ENCODE results near the gene ZSCAN32. TPM values are rescaled to one million over a fixed set of nuclear protein-coding genes. Genes with fewer than 3 reads are reported as not detected.

Gene ZSCAN32
- total RNA-seq: 10 to 100 TPM in 2 of 3 donors, 1 to 10 TPM in 1; 7.5 to 14.2 (median 14.1) TPM
- total RNA-seq (2013): 26.4 TPM

DNA sequence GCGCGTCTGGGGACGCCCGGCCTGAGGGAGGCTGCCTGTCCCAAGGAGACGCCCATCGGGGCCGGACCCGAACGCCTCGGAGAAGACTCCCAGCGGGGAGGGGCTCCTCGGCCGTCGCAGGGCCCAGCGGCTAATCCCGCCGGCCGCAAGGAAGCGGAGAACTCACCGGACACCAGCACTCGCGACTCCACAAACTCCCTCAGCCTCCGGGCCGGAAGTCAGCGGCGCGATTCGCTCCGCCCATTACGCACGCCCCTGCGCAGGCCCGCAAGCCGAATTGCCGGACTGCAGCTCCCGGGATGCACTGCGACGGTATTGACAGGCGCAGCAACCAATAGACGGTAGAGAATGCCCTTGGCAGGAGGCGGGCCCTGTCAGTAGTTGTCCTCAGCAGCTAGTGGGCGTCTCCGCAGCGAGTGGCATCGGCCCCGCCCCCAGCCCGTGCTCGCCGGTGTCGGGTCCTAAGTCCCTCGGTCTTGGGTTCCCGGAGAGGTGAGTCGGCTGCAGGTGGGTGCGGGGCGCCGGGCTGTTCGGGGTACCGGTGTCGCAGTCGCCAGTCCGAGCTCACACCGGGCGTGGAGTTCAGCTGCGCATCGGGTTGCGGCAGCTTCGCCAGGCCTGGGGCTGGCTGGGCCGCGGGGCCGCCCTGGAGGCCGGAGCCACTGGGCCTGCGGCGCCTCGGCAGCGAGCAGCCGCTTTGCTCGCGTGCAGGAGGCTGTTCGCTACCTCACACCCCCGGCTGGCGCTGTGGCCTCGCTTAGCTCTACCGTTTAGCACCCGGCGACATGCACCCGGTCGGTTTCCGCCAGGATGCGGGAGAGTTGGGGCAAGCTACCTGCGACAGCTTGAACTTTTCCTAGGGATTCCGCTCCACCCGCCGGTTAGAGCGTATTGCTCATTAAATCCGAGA, at the start of gene ZSCAN32, which contains the start of gene ZNF174:
ZSCAN32 (minus strand) TSS at position 226 of the 910 bp plus-strand sequence. CDS start 3,447 bp downstream, outside the sequence.
ZNF174 (plus strand) TSS at position 437 of the 910 bp plus-strand sequence. CDS start 790 bp downstream, outside the sequence.
- WGBS (ENCODE audit: insufficient coverage): under 1% methylated on average over 94 of the region's 95 CpGs
- Mint-ChIP-seq H3K27me3 (ENCODE audit: low read depth in 2 of 2) (no peaks in the 10 kb centered on the region), H3K36me3 (peaks cover 24% of the 10 kb centered on the region), H3K4me3 (peak within 1 kb of the TSS; percentile 95), H3K27ac (peak within 1 kb of the TSS; percentile 87 to 90), H3K4me1 (peaks cover 41 to 48% of the 10 kb centered on the region in 2 donors), H3K9me3 (peaks cover 0 to 4% of the 10 kb centered on the region in 2 donors)
- Histone ChIP-seq H3K27ac (ENCODE audit: low read length) (peak within 1 kb of the TSS; percentile 74), H3K4me1 (ENCODE audit: control insufficient read depth, insufficient read depth, low read length) (peaks cover 19% of the 10 kb centered on the region), H3K27me3 (ENCODE audit: control insufficient read depth, insufficient read depth, low read length) (no peaks in the 10 kb centered on the region), H3K9me3 (ENCODE audit: control insufficient read depth, insufficient read depth, low read length) (no peaks in the 10 kb centered on the region), H3K36me3 (ENCODE audit: control insufficient read depth, insufficient read depth, low read length) (peaks cover 20% of the 10 kb centered on the region), H3K4me3 (ENCODE audit: low read length) (peak within 1 kb of the TSS; percentile 68)
- TF ChIP-seq, protein P1, sequence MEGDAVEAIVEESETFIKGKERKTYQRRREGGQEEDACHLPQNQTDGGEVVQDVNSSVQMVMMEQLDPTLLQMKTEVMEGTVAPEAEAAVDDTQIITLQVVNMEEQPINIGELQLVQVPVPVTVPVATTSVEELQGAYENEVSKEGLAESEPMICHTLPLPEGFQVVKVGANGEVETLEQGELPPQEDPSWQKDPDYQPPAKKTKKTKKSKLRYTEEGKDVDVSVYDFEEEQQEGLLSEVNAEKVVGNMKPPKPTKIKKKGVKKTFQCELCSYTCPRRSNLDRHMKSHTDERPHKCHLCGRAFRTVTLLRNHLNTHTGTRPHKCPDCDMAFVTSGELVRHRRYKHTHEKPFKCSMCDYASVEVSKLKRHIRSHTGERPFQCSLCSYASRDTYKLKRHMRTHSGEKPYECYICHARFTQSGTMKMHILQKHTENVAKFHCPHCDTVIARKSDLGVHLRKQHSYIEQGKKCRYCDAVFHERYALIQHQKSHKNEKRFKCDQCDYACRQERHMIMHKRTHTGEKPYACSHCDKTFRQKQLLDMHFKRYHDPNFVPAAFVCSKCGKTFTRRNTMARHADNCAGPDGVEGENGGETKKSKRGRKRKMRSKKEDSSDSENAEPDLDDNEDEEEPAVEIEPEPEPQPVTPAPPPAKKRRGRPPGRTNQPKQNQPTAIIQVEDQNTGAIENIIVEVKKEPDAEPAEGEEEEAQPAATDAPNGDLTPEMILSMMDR (IDR thresholded peaks at IDR 0.05): no peak
- intact Hi-C loops (cut with micrococcal nuclease): loop anchor here (1.0 kb wide), 3 partner anchors 56 to 118 kb away; partner anchors contain the start of gene ZNF263
- ATAC-seq: peak; percentile 96 to 99 (median 97)
- DNase-seq: peak; percentile 98 to 99

DNA sequence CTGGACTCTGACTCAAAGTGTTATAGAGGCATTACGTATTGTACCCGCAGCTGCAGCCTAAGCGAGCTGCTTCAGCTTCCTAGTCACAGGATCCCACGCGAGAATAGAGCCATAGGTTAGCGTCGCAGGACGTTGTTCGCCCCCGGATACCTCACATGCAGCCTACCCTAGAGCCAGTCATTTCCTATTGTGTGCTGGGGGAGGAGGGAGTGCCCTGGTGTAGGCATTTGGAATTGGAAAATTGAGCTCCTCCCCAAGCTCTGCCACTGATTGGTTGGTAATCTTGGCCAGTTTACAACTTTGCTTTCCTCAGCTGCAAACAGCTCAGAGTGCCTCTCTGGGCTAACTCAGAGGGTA, 43.2 kb upstream of the ZSCAN32 start:
- intact Hi-C loops (cut with micrococcal nuclease): no loop called here
- Mint-ChIP-seq H3K27ac (peak overlapping the region; percentile 93 to 94), H3K36me3 (peaks cover 8% of the 10 kb centered on the region), H3K4me3 (peak overlapping the region; percentile 99), H3K27me3 (ENCODE audit: low read depth in 2 of 2) (peaks cover 4 to 6% of the 10 kb centered on the region in 2 donors), H3K9me3 (peaks cover 0 to 7% of the 10 kb centered on the region in 2 donors), H3K4me1 (peaks cover 14 to 18% of the 10 kb centered on the region in 2 donors)
- Histone ChIP-seq H3K27me3 (ENCODE audit: control insufficient read depth, insufficient read depth, low read length) (no peaks in the 10 kb centered on the region), H3K4me3 (ENCODE audit: low read length) (peak overlapping the region; percentile 77), H3K36me3 (ENCODE audit: control insufficient read depth, insufficient read depth, low read length) (peaks cover 5% of the 10 kb centered on the region), H3K9me3 (ENCODE audit: control insufficient read depth, insufficient read depth, low read length) (no peaks in the 10 kb centered on the region), H3K27ac (ENCODE audit: low read length) (peak overlapping the region; percentile 79), H3K4me1 (ENCODE audit: control insufficient read depth, insufficient read depth, low read length) (peaks cover 13% of the 10 kb centered on the region)
- 41% methylated on average over 9 of the region's 10 CpGs for WGBS (ENCODE audit: insufficient coverage)
- peak; percentile 45 to 62 (median 49) for ATAC-seq
- DNase-seq: peak in 1 of 2 donors; percentile 63
- TF ChIP-seq, protein P1 (IDR thresholded peaks at IDR 0.05): no peak

DNA sequence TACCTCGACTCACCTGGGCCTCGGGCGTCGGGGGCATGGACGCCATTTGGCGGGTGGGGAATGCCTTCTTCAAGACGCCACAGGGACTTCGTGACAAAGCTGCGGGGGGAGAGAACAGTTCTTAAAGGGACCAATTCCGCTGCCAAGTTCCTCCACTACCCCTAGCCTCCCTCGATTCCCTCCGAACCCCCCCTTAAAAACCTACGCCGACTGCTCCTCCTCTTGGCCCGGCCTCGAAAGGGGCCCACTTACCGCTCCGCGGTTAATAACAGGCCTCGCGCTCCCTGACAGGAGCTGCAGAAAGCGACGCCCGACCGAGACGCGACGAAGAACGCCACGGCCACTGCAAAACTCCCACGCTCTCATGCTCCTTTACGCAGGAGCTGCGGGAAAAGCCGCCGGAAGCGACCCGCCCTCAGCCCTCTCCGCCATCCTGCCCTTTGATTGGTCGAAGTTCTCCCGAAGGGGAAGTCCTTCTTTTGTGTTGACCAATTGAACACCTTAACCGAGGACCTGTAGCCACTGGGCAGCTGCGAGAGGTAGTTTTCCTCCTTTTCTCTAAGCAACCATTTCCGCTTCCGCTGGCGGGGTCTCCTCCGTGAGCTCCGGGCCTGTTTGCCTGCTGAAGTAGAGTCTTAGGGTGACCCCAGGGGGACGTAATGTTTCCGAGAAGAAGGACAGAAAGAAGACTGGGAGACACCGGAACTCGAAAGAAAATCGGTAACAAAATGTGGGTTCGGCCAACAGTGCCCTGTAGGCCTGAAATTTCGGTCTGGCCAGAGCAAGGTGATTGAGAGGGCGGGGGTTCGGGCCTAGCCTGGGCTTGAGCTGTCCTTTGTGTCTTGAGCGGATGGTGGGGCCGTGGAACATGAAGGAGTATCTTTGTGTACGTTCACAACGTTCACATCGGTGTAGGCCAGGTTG, 42.6 kb upstream of the ZSCAN32 start, which contains the start of the genes NAA60 and ZNF597:
NAA60 (plus strand) TSS at position 573 of the 924 bp plus-strand sequence. CDS start 32,548 bp downstream, outside the sequence.
ZNF597 (minus strand) TSS at position 397 of the 924 bp plus-strand sequence; CDS start at position 46, 351 bp downstream.
- Histone ChIP-seq H3K36me3 (ENCODE audit: control insufficient read depth, insufficient read depth, low read length) (peaks cover 3% of the 10 kb centered on the region), H3K27ac (ENCODE audit: low read length) (peak within 1 kb of the TSS; percentile 79), H3K4me1 (ENCODE audit: control insufficient read depth, insufficient read depth, low read length) (peaks cover 13% of the 10 kb centered on the region), H3K27me3 (ENCODE audit: control insufficient read depth, insufficient read depth, low read length) (no peaks in the 10 kb centered on the region), H3K9me3 (ENCODE audit: control insufficient read depth, insufficient read depth, low read length) (no peaks in the 10 kb centered on the region), H3K4me3 (ENCODE audit: low read length) (peak within 1 kb of the TSS; percentile 77)
- DNase-seq (peak; percentile 63 to 90), ATAC-seq (peak; percentile 88 to 97 (median 90))
- Mint-ChIP-seq H3K27ac (peak within 1 kb of the TSS; percentile 93 to 94), H3K4me3 (peak within 1 kb of the TSS; percentile 99), H3K4me1 (peaks cover 14 to 18% of the 10 kb centered on the region in 2 donors), H3K27me3 (ENCODE audit: low read depth in 2 of 2) (peaks cover 4 to 6% of the 10 kb centered on the region in 2 donors), H3K9me3 (peaks cover 0 to 7% of the 10 kb centered on the region in 2 donors), H3K36me3 (peaks cover 8% of the 10 kb centered on the region)
- TF ChIP-seq, protein P1 (IDR thresholded peaks at IDR 0.05): no peak
- intact Hi-C loops (cut with micrococcal nuclease): no loop called here
- 41% methylated on average over 61 of the region's 61 CpGs for WGBS (ENCODE audit: insufficient coverage)
